PFSK-1 (cell line): ENCODE measurements around the gene SRRD.
A peak's percentile ranks its signal among the peaks of the same experiment; 100 is the strongest.

ENCODE experiments used
- FOXP2 ChIP-seq: optimal IDR thresholded peaks from 2 replicates; pipeline ENCODE3; 2011; ENCODE audit warnings: borderline replicate concordance, control low read depth, inconsistent platforms; ENCODE audit not compliant: insufficient read depth; ENCODE audit errors: extremely low read length, extremely low read depth
- POLR2AphosphoS5 ChIP-seq: IDR thresholded peaks from 2 replicates; pipeline ENCODE4 v1.6.1; 2012; ENCODE audit warnings: low read depth, mild to moderate bottlenecking, control low read depth, low read length, moderate library complexity
- REST ChIP-seq, 2 experiments: IDR thresholded peaks; 2 replicates each; pipeline versions ENCODE4 v1.6.1 to v1.8.0; 2011 to 2012; ENCODE audit warnings: low read depth in 2 of 2, low read length in 2 of 2, control low read depth in 1 of 2, inconsistent platforms in 1 of 2, mild to moderate bottlenecking in 1 of 2, moderate library complexity in 1 of 2; ENCODE audit not compliant: insufficient read depth in 1 of 2
- SIN3A ChIP-seq: IDR thresholded peaks from 2 replicates; pipeline ENCODE4 v1.6.1; 2012; ENCODE audit warnings: mild to moderate bottlenecking, low read length, moderate library complexity, borderline replicate concordance; ENCODE audit not compliant: insufficient read depth
- TAF1 ChIP-seq: IDR thresholded peaks from 2 replicates; pipeline ENCODE4 v1.6.1; 2012; ENCODE audit warnings: low read length, control low read depth, borderline replicate concordance; ENCODE audit not compliant: insufficient read depth

Gene SRRD

GRCh38 chr22:26462051-26462450 lies 21.6 kb upstream of the SRRD start:
- no peak for TF ChIP-seq REST (IDR thresholded peaks at IDR 0.05; ENCODE audit: insufficient read depth in 1 of 2, low read depth in 2 of 2, low read length in 2 of 2)
- no peak for TF ChIP-seq FOXP2
- no peak for TF ChIP-seq SIN3A
- no peak for TF ChIP-seq POLR2AphosphoS5

DNA sequence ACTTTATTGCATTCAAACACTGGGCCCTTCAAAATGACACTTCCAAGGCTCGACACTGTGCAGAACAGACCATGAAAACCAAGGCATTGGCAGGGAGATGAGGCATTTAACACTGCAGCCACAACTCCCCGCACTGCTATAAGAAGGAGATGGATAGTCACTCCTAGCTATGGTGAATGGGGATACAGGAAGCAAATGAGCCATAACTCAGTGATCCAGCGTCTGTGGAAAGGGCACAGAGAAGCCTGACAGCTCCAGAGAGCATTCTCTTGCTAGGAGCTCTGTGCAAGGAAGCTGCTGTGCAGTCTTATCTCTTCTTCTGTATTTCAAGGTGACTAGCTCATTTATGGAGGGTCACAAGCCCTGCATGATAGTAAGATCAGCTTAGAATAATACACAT lies 21.0 kb upstream of the SRRD start:
- TF ChIP-seq SIN3A (no peak), REST (IDR thresholded peaks at IDR 0.05; ENCODE audit: insufficient read depth in 1 of 2, low read depth in 2 of 2, low read length in 2 of 2) (no peak), FOXP2 (no peak), POLR2AphosphoS5 (no peak)

DNA sequence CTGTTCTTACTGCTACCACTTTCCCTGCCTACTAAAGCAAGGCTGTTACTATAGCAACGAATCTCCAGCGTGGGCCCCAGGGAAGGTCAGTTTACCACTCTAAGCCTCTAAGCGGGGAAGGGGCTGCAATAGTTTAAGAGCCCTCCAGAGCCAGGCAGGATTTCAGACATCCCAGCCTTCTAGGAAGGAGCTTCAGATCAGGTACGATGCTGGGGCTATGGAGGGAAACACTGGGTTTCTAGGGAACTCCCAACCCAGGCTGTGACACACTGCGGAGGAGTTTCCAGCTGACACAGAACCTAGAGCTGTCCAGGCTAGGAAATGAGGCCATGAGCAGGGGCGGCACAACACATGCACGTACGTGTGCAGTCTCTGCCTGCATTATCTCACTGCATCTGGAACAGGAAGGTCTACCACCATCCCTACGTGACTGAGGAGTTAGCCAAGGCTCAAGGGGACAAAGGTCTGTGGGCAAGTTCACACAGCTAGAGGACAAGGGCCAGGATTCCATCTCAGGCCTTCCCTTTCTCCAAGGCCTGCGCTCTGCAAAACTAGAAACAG lies 20.5 kb upstream of the SRRD start:
- peak in 1 of 2 experiments; percentile 66; a peak in 1 of 4 replicates for TF ChIP-seq REST (IDR thresholded peaks at IDR 0.05; ENCODE audit: insufficient read depth in 1 of 2, low read depth in 2 of 2, low read length in 2 of 2)
- peak; percentile 26 for TF ChIP-seq FOXP2
- no peak for TF ChIP-seq TAF1

DNA sequence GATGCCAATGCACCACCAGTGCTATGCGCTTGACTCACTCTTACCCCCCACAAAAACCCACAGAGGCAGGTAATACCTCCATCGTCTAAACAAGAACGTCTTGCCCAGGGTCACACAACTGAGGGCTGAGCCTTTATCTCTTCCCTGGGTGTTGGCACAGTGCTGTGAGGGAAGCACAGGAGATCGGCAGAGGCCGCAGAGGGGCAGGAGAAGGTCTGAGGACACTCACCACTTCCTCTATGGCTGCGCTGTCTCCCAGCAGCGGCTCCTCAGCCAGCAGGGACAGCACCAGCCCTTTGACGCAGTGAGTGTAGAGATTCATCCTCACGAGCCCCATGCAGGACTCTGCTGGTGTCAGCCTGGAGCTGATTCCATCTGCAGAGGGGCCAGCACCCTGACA lies 20.0 kb upstream of the SRRD start:
- TF ChIP-seq SIN3A (no peak), POLR2AphosphoS5 (no peak)

DNA sequence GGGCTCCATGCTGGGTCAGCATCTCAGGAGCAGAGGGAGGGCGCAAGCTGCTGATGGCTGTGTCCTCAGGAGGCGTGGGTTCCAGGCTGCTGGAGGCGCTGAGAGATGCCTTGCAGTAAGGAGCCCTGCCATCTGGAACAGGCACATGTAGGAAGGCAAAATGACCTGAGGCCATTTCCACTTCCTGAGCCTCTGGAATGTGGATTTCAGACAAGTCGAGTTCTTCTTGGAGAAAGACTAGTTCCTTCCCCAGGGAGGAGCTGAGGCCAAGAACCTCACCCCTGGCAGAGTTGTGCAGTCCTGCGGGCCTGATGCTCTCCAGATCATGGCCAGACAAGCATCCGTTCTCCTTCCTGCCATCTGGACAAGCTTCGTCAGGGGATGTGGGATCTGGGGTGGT lies 19.4 kb upstream of the SRRD start:
- no peak for TF ChIP-seq FOXP2
- no peak for TF ChIP-seq SIN3A
- TF ChIP-seq POLR2AphosphoS5 = no peak
- TF ChIP-seq REST (IDR thresholded peaks at IDR 0.05; ENCODE audit: insufficient read depth in 1 of 2, low read depth in 2 of 2, low read length in 2 of 2) = no peak
- TF ChIP-seq TAF1 = no peak
